Measurements from ENCODE around the gene RNF227.

GRCh38 chr17:7882068-7882467 is 34.0 kb downstream of the RNF227 start:
- TF ChIP-seq ZNF565 (CRISPR knock-in tag; conservative IDR thresholded peaks at IDR 0.05; ENCODE audit: low read depth) = no peak
- TF ChIP-seq CREB5 (CRISPR knock-in tag; IDR thresholded peaks at IDR 0.05; ENCODE audit: low read depth) = no peak
- TF ChIP-seq PATZ1 (CRISPR knock-in tag; IDR thresholded peaks at IDR 0.05; ENCODE audit: borderline replicate concordance) = no peak
- no peak for TF ChIP-seq ARNTL (CRISPR knock-in tag; IDR thresholded peaks at IDR 0.05; ENCODE audit: borderline replicate concordance, low read depth)
- TF ChIP-seq ZNF8 (CRISPR knock-in tag; IDR thresholded peaks at IDR 0.05) = no peak
- TF ChIP-seq ZFP3 (CRISPR knock-in tag; IDR thresholded peaks at IDR 0.05) = no peak
- TF ChIP-seq ZFP30 (CRISPR knock-in tag; IDR thresholded peaks at IDR 0.05) = no peak
- no peak for TF ChIP-seq ZNF70 (CRISPR knock-in tag; IDR thresholded peaks at IDR 0.05)
- no peak for TF ChIP-seq CSDC2 (CRISPR knock-in tag; IDR thresholded peaks at IDR 0.05)
- TF ChIP-seq, protein P1, sequence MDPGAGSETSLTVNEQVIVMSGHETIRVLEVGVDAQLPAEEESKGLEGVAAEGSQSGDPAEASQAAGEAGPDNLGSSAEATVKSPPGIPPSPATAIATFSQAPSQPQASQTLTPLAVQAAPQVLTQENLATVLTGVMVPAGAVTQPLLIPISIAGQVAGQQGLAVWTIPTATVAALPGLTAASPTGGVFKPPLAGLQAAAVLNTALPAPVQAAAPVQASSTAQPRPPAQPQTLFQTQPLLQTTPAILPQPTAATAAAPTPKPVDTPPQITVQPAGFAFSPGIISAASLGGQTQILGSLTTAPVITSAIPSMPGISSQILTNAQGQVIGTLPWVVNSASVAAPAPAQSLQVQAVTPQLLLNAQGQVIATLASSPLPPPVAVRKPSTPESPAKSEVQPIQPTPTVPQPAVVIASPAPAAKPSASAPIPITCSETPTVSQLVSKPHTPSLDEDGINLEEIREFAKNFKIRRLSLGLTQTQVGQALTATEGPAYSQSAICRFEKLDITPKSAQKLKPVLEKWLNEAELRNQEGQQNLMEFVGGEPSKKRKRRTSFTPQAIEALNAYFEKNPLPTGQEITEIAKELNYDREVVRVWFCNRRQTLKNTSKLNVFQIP (CRISPR knock-in tag; IDR thresholded peaks at IDR 0.05; ENCODE audit: borderline replicate concordance, low read depth) = no peak

Data from SK-N-SH treated with all-trans-retinoic acid at 6 μM for 48 hours (cell line).